ACC112 (cell line): ENCODE results near the gene STX1A.
A peak's percentile ranks its signal among the peaks of the same experiment; 100 is the strongest.

ENCODE experiments used
- H2AFZ ChIP-seq: fragments of 200-600 bp; sonication (generic); one replicate; pipeline ENCODE4 v1.6.0; 2017; ENCODE audit warnings: antibody characterized with exemption, low read length; ENCODE audit not compliant: unreplicated experiment
- H3K27ac ChIP-seq: fragments of 200-600 bp; sonication (generic); 2 replicates; pipeline ENCODE4 v1.5.1; 2014; ENCODE audit warnings: low read depth, mild to moderate bottlenecking, antibody characterized with exemption, low read length, moderate library complexity
- H3K27me3 ChIP-seq: fragments of 200-600 bp; sonication (generic); 2 replicates; pipeline ENCODE4 v1.6.1; 2014; ENCODE audit warnings: mild to moderate bottlenecking, antibody characterized with exemption, low read length, moderate library complexity, mixed read lengths; ENCODE audit not compliant: insufficient read depth
- H3K36me3 ChIP-seq: fragments of 200-600 bp; sonication (generic); 2 replicates; pipeline ENCODE4 v1.6.1; 2016; ENCODE audit warnings: mild to moderate bottlenecking, antibody characterized with exemption, low read length, moderate library complexity, mixed read lengths; ENCODE audit not compliant: insufficient read depth
- H3K4me1 ChIP-seq: fragments of 200-600 bp; sonication (generic); one replicate; pipeline ENCODE4 v1.6.1; 2016; ENCODE audit warnings: low read length, mixed read lengths; ENCODE audit not compliant: insufficient read depth, unreplicated experiment, control insufficient read depth
- H3K4me3 ChIP-seq: fragments of 200-600 bp; sonication (generic); 2 replicates; pipeline ENCODE4 v1.5.1; 2014; ENCODE audit warnings: mild to moderate bottlenecking, low read depth, low read length
- H3K79me2 ChIP-seq: fragments of 200-600 bp; sonication (generic); one replicate; pipeline ENCODE4 v1.6.0; 2016; ENCODE audit warnings: low read length; ENCODE audit not compliant: control insufficient read depth, unreplicated experiment, insufficient read depth

Gene STX1A

DNA sequence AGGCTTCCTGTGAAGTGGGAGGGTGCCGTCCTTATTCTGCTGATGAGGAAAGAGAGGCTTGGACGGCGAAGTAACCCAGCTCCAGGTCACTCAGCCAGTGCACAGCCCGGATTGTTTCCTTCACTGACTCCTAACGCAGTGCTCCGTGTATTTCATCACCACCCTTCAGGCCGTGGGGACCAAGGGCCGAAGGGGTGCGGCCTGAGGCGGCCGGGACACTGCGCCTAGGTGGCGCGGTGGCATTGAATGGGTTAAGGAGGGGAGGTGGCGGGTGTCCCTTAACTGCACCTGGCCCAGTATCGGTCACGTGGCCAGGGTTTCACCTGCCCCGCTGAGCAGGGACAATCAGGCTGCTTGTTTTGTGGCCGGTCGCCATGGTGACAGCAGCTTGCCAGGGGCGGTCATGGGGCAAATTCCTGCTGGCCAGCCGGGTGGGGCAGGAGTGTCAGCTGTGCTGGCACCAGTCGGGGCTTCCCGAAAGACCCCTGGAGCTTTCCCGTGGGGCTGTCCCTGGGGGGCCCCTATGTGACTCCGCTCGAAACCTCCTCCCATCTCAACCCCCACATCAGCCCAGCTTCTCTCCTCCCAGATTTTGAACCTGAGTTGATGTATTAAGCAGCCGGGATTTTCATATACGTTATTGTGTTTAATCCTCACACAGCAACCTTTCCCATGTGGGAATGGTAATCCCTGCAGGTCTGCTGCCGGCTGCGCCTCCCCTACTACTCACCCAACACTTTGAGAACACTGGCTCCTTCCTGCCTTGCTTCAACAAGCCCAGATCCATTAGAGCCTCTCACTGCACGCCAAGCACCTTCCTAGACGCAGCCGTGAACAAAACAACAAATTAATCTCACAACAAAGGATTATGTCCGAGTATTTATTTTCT lies 23.5 kb upstream of the STX1A start:
- no peak overlapping the region for H3K27ac ChIP-seq
- H3K4me1 ChIP-seq: peaks cover 3% of the 10 kb centered on the region
- H3K4me3 ChIP-seq: no peak overlapping the region
- no peaks in the 10 kb centered on the region for H3K36me3 ChIP-seq
- H3K27me3 ChIP-seq: no peaks in the 10 kb centered on the region
- H2AFZ ChIP-seq: no peak overlapping the region
- H3K79me2 ChIP-seq: no peaks in the 10 kb centered on the region

- Histone ChIP-seq H3K36me3 (no peaks in the 10 kb centered on the region), H3K4me3 (no peak overlapping the region), H3K79me2 (peaks cover 4% of the 10 kb centered on the region), H2AFZ (no peak overlapping the region), H3K4me1 (peaks cover 3% of the 10 kb centered on the region), H3K27ac (no peak overlapping the region), H3K27me3 (no peaks in the 10 kb centered on the region)
Measured at GRCh38 chr7:73742338-73742752, 22.9 kb upstream of the STX1A start.

DNA sequence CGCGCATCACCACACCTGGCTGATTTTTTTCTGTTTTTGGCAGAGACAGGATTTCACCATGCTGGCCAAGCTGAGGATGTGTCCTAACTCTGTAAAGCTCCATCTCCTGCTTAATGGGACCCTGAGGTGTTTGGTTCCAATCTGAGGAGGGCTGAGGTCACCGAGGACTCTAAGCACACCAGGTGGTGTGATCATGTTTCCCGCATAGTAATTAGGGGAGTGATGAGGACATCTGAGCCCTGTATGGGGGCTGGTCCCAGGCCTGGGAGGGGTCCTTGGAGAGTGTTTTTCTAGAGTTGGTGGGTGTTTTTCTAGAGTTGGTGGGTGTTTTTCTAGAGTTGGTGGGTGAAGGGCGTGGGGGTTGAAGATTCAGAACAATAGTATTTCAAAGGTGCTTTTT lies 22.1 kb upstream of the STX1A start:
- Histone ChIP-seq H3K79me2 (peaks cover 4% of the 10 kb centered on the region), H3K27me3 (no peaks in the 10 kb centered on the region), H2AFZ (no peak overlapping the region), H3K27ac (no peak overlapping the region), H3K4me3 (no peak overlapping the region), H3K4me1 (peaks cover 3% of the 10 kb centered on the region), H3K36me3 (no peaks in the 10 kb centered on the region)

DNA sequence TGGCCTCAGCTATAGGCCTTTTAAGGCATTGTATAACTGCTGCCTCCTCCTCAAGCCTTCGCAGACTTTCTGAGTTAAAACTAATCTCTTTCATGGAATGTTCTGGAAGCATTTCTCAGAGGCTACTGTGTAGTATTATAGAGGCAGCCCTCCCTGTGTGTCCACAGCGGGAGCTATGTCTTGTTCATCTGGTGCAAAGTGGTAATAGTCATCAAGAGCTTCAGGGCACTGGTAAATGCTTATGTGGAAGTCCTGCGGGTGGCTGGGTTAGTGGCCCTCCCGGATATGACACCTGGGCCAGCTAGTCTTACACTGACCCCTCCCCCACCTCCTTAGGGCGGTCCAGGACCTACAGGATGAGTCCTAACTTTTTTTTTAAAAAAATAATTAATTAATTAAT lies 21.3 kb upstream of the STX1A start:
- Histone ChIP-seq H2AFZ (no peak overlapping the region), H3K27ac (no peak overlapping the region), H3K79me2 (peaks cover 4% of the 10 kb centered on the region), H3K4me1 (peaks cover 3% of the 10 kb centered on the region), H3K36me3 (0 out of 2 replicates have a peak, but pooled peaks cover 2% of the 10 kb centered on the region), H3K4me3 (no peak overlapping the region), H3K27me3 (no peaks in the 10 kb centered on the region)

- H2AFZ ChIP-seq: no peak overlapping the region
Measured at GRCh38 chr7:73740212-73740611, 20.7 kb upstream of the STX1A start.

GRCh38 chr7:73739387-73739767 lies 19.9 kb upstream of the STX1A start:
- H2AFZ ChIP-seq: peak overlapping the region; percentile 52
- peaks cover 8% of the 10 kb centered on the region for H3K4me1 ChIP-seq

More at GRCh38 chr7:73740212-73740611, 20.7 kb upstream of the STX1A start:
- H3K27ac ChIP-seq: no peak overlapping the region
- H3K36me3 ChIP-seq: 0 out of 2 replicates have a peak, but pooled peaks cover 4% of the 10 kb centered on the region
- H3K27me3 ChIP-seq: no peaks in the 10 kb centered on the region
- peaks cover 4% of the 10 kb centered on the region for H3K79me2 ChIP-seq
- H3K4me1 ChIP-seq: peaks cover 4% of the 10 kb centered on the region
- no peak overlapping the region for H3K4me3 ChIP-seq

DNA sequence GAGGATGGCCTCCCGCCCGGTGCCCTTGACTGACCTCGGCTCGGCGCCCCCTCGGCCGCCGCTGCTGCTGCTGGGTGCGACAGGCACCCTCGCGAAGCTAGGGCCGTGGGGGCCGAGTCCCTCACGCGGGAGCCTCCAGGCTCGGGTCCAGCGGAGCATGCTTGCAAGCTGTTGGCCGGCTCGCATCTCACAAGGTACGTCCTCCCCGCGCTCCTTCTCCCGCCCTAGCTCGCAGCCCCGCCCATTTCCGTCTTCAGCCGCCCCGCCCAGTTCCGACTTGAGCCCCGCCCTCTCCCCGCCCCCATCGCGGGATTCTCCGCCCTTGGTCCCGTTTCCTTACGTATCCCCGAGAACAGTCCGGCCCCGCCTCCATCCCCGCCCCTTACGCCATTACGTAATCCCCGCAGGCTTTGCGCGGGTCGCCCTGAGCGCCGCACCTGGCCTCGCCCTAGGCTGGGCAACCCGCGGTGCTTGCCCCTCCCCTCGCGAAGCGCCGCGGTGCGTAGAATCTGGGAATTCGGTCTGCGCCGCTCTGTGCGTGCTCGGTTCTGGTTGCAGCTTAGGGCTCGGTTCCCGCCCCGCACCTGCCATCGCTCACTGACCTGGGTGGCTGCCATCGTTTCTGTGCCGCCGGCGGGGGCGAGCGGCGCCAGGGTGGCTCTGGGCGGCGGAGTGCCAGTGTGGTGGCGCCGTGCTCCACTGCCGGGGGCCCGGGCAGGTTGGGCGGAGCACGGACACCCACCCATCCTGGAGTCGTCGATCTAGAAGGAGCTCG lies 19.3 kb upstream of the STX1A start, which contains the start of gene ABHD11:
Gene ABHD11 (minus strand): TSS at position 191 of the 775 bp plus-strand sequence. CDS start 32 bp downstream, at position 159.
- Histone ChIP-seq H3K4me3 (peak within 1 kb of the TSS; percentile 89), H2AFZ (peak within 1 kb of the TSS; percentile 73), H3K27me3 (no peaks in the 10 kb centered on the region), H3K27ac (peak within 1 kb of the TSS; percentile 41; the same call in 1 of the 2 replicates), H3K4me1 (peaks cover 8% of the 10 kb centered on the region), H3K36me3 (0 out of 2 replicates have a peak, but pooled peaks cover 4% of the 10 kb centered on the region), H3K79me2 (peaks cover 4% of the 10 kb centered on the region)

More at GRCh38 chr7:73739387-73739767, 19.9 kb upstream of the STX1A start:
- Histone ChIP-seq H3K4me3 (peak overlapping the region; percentile 89), H3K36me3 (0 out of 2 replicates have a peak, but pooled peaks cover 4% of the 10 kb centered on the region), H3K27ac (no peak overlapping the region), H3K79me2 (peaks cover 4% of the 10 kb centered on the region), H3K27me3 (no peaks in the 10 kb centered on the region)

DNA sequence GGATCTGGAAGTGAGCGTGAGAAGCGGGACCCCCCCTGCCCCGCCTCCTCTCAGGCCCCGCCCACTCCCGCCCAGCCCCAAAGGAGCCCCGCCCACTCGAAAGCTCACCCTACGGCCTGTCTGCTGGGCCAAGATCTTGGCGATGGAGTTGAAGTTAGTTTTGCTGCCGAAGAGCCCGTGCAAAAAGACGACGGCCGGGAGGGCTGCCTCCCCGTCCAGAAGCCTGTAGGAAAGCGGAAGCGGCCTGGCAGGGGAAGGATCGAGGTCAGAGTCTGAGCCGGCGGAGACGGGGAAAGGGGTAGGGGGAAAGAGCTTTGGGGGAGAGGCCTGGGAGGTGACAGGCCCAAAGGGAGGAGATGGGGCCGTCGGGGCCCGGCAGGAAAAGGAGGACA lies 18.7 kb upstream of the STX1A start:
- peak overlapping the region; percentile 41; the same call in 1 of the 2 replicates for H3K27ac ChIP-seq
- peak overlapping the region; percentile 89 for H3K4me3 ChIP-seq
- H3K27me3 ChIP-seq: no peaks in the 10 kb centered on the region
- peaks cover 4% of the 10 kb centered on the region for H3K79me2 ChIP-seq
- H3K4me1 ChIP-seq: peaks cover 8% of the 10 kb centered on the region
- 0 out of 2 replicates have a peak, but pooled peaks cover 4% of the 10 kb centered on the region for H3K36me3 ChIP-seq
- peak overlapping the region; percentile 73 for H2AFZ ChIP-seq

- Histone ChIP-seq H3K27ac (no peak overlapping the region), H3K36me3 (0 out of 2 replicates have a peak, but pooled peaks cover 4% of the 10 kb centered on the region), H3K79me2 (peaks cover 4% of the 10 kb centered on the region), H3K4me3 (peak overlapping the region; percentile 89), H3K4me1 (peaks cover 8% of the 10 kb centered on the region), H2AFZ (no peak overlapping the region), H3K27me3 (no peaks in the 10 kb centered on the region)
Measured at GRCh38 chr7:73737491-73738219, 18.2 kb upstream of the STX1A start.

DNA sequence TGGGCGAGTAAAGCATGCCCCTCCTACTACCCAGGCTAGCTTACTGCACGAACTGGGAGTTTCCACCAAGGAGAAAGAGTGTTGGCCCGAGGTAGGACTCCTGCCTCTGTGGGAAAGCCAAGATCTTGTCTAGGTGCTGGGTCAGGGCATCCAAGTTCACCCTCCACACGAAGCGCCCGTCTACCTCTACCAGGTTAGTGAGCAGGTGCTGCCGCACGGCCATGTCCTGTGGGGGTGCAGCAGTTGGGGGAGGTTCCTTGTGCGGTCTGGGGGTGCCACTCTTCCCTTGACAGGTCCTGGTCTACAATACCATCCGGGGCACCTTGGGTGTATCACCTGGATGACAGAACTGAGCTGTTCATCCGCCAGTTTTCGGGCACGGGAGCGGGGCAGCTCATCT lies 17.4 kb upstream of the STX1A start:
- H3K79me2 ChIP-seq: peaks cover 4% of the 10 kb centered on the region
- H3K4me1 ChIP-seq: peaks cover 8% of the 10 kb centered on the region
- no peak overlapping the region for H3K27ac ChIP-seq
- H3K4me3 ChIP-seq: no peak overlapping the region
- H3K27me3 ChIP-seq: no peaks in the 10 kb centered on the region
- 0 out of 2 replicates have a peak, but pooled peaks cover 4% of the 10 kb centered on the region for H3K36me3 ChIP-seq
- H2AFZ ChIP-seq: no peak overlapping the region
